ENCODE measurements around the gene PTPN1. TPM values are rescaled to one million over a fixed set of nuclear protein-coding genes. Genes with fewer than 3 reads are reported as not detected.

The PTPN1 gene
- total RNA-seq, 1 donor from 2014 or later: 47.5 TPM

GRCh38 chr20:50469176-50469723 is 40.9 kb upstream of the PTPN1 start:
- H3K9me3 Mint-ChIP-seq (ENCODE audit: unreplicated experiment): no peaks in the 10 kb centered on the region
- TF ChIP-seq CTCF (IDR thresholded peaks at IDR 0.05; ENCODE audit: partially characterized antibody, unreplicated experiment): no peak
- H3K27ac Mint-ChIP-seq (ENCODE audit: unreplicated experiment): no peak overlapping the region
- peaks cover 2% of the 10 kb centered on the region for H3K27me3 Mint-ChIP-seq (ENCODE audit: unreplicated experiment)
- H3K4me1 Mint-ChIP-seq (ENCODE audit: low read depth, unreplicated experiment): no peaks in the 10 kb centered on the region
- no peaks in the 10 kb centered on the region for H3K36me3 Mint-ChIP-seq (ENCODE audit: unreplicated experiment)
- no peak for DNase-seq
- no peak overlapping the region for H3K4me3 Mint-ChIP-seq (ENCODE audit: unreplicated experiment)

GRCh38 chr20:50469796-50470195 is 40.4 kb upstream of the PTPN1 start:
- H3K27ac Mint-ChIP-seq (ENCODE audit: unreplicated experiment): no peak overlapping the region
- DNase-seq: no peak
- TF ChIP-seq CTCF (IDR thresholded peaks at IDR 0.05; ENCODE audit: partially characterized antibody, unreplicated experiment): no peak
- H3K27me3 Mint-ChIP-seq (ENCODE audit: unreplicated experiment): peaks cover 2% of the 10 kb centered on the region
- no peaks in the 10 kb centered on the region for H3K4me1 Mint-ChIP-seq (ENCODE audit: low read depth, unreplicated experiment)
- H3K36me3 Mint-ChIP-seq (ENCODE audit: unreplicated experiment): no peaks in the 10 kb centered on the region
- no peaks in the 10 kb centered on the region for H3K9me3 Mint-ChIP-seq (ENCODE audit: unreplicated experiment)
- H3K4me3 Mint-ChIP-seq (ENCODE audit: unreplicated experiment): no peak overlapping the region

- H3K27me3 Mint-ChIP-seq (ENCODE audit: unreplicated experiment): no peaks in the 10 kb centered on the region
- TF ChIP-seq CTCF (IDR thresholded peaks at IDR 0.05; ENCODE audit: partially characterized antibody, unreplicated experiment): no peak
- H3K36me3 Mint-ChIP-seq (ENCODE audit: unreplicated experiment): no peaks in the 10 kb centered on the region
- H3K4me3 Mint-ChIP-seq (ENCODE audit: unreplicated experiment): no peak overlapping the region
- no peaks in the 10 kb centered on the region for H3K9me3 Mint-ChIP-seq (ENCODE audit: unreplicated experiment)
- no peak overlapping the region for H3K27ac Mint-ChIP-seq (ENCODE audit: unreplicated experiment)
- no peak for DNase-seq
- no peaks in the 10 kb centered on the region for H3K4me1 Mint-ChIP-seq (ENCODE audit: low read depth, unreplicated experiment)
Observed at GRCh38 chr20:50470264-50470858, 39.8 kb upstream of the PTPN1 start.

GRCh38 chr20:50471231-50471630 is 39.0 kb upstream of the PTPN1 start:
- TF ChIP-seq CTCF (IDR thresholded peaks at IDR 0.05; ENCODE audit: partially characterized antibody, unreplicated experiment): no peak
- Mint-ChIP-seq H3K4me1 (ENCODE audit: low read depth, unreplicated experiment) (no peaks in the 10 kb centered on the region), H3K36me3 (ENCODE audit: unreplicated experiment) (no peaks in the 10 kb centered on the region), H3K27me3 (ENCODE audit: unreplicated experiment) (no peaks in the 10 kb centered on the region), H3K4me3 (ENCODE audit: unreplicated experiment) (no peak overlapping the region), H3K27ac (ENCODE audit: unreplicated experiment) (no peak overlapping the region), H3K9me3 (ENCODE audit: unreplicated experiment) (no peaks in the 10 kb centered on the region)
- no peak for DNase-seq
